HTERT RPE-1 (cell line): Measurements from ENCODE around the gene ADGRF3.
"Not testable (repeated sequence)": the region's sequence is repeated elsewhere in the genome, so short reads cannot be mapped to it uniquely, and the experiment has no call there.

Experiments used
- in situ Hi-C: fragments of 300-500 bp; cut with MboI; formaldehyde crosslinking; loops from 4 replicates; pipeline ENCODE4 v1.14.3; 2020; ENCODE audit warnings: low sequenced_read_pairs

ADGRF3 gene, protein sequence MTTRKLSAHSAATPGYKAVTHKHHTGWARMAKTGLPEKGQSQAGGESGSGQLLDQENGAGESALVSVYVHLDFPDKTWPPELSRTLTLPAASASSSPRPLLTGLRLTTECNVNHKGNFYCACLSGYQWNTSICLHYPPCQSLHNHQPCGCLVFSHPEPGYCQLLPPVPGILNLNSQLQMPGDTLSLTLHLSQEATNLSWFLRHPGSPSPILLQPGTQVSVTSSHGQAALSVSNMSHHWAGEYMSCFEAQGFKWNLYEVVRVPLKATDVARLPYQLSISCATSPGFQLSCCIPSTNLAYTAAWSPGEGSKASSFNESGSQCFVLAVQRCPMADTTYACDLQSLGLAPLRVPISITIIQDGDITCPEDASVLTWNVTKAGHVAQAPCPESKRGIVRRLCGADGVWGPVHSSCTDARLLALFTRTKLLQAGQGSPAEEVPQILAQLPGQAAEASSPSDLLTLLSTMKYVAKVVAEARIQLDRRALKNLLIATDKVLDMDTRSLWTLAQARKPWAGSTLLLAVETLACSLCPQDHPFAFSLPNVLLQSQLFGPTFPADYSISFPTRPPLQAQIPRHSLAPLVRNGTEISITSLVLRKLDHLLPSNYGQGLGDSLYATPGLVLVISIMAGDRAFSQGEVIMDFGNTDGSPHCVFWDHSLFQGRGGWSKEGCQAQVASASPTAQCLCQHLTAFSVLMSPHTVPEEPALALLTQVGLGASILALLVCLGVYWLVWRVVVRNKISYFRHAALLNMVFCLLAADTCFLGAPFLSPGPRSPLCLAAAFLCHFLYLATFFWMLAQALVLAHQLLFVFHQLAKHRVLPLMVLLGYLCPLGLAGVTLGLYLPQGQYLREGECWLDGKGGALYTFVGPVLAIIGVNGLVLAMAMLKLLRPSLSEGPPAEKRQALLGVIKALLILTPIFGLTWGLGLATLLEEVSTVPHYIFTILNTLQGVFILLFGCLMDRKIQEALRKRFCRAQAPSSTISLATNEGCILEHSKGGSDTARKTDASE

DNA sequence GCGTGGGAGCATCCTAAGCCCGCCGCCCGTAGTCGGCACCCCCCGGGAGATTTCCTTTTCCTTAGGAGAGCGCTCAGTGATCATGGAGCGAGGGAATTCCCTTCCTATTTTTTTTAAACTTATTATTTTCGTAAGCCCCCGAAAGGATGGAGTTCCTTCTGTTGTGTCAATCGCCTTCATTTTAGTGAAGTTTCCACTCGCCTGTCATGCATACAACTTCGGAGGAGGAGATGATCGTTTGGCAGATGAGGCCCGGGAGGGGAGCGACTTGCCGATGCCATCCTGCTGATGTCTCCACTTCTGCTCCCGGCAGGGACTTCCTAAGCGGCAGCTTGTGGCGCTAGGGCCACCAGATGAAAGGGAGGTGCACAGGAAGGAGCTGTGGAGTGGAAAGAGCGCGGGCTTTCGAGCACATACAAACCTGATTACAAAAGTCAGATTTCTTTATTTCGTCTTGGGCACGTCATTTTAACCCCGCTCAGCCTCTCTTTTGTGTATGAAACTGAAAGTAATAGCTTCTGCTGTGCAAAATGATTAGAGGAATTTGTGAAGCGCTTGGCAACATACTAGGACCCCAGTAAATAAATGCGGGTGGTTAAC, at the start of gene ADGRF3:
Gene ADGRF3, minus strand, starts transcription at position 336 of the 600 bp plus-strand sequence. CDS start 555 bp downstream, outside the sequence.
- in situ Hi-C loops = no loop called here

DNA sequence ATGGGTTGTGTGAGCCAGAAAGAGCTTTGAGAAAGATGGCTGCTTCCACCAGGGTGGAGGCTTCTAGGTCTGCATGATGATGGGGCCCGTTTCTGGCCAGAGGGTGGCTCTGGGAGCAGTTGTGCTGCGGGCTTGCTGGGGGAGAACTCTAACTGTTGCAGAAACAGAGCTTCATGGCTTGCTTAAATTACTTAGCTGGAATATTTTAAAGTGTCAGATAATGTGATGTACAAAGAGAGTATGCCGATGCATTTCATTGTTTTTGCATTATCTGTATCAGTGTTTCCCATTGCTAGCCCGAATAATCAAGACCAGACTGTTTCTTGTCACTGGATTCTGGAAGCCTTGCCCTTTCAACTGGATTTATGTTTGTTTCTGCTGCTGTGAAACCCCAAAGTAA, 48.8 kb upstream of the ADGRF3 start:
- in situ Hi-C loops = no loop called here

DNA sequence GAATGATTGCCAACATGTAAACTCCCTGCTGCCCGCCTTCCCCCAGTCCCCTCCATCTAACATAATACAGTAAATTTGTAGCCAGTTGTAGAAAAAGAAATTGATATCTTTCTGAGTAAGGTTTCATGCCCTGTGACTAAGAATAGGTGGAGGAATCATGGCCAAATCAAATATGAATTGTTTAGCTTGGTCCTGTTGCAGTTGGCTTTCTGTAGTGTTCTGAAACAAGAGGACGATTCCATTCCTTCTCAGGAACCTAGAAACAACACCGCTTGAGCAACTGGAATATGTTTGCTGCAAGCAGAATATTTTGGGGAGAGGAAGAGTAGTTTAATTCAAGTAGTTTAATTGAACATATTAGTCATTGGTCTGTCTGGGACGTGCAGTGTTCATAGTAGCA, 48.1 kb upstream of the ADGRF3 start:
- in situ Hi-C loops = no loop called here

DNA sequence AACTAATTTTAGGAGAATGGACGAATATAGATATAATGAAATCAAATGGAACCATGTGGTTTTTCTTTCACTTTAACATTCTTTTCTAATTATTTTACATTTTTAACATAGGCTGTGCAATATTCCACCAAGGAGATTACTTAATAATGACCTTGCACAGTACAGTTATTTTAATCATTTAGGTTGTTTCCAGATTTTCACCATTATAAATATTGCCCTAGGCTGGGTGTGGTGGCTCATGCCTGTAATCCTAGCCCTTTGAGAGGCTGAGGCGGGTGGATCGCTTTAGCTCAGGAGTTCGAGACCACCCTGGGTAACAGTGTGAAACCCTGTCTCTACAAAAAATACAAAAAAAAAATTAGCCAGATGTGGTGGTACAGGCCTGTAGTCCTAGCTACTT, 40.6 kb upstream of the ADGRF3 start:
- in situ Hi-C loops = no loop called here

DNA sequence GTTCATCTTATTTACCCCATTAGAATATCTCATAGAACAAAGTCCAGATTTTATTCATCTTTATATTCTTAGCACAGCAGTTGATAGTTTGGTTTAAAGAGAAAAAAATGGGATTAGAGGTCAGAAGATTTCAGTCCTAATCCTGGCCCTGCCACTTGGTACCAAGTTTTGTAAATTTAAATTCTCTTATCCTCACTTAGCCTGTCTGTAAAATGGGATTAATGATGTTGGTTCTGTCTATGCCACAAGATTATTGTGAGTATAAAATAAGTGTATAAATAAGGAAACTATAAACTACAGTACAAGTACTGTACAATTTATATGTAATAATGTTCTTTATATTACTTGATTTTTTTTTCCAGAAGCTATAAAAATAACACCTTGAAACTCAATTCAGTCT, 38.0 kb upstream of the ADGRF3 start:
- in situ Hi-C loops = no loop called here

DNA sequence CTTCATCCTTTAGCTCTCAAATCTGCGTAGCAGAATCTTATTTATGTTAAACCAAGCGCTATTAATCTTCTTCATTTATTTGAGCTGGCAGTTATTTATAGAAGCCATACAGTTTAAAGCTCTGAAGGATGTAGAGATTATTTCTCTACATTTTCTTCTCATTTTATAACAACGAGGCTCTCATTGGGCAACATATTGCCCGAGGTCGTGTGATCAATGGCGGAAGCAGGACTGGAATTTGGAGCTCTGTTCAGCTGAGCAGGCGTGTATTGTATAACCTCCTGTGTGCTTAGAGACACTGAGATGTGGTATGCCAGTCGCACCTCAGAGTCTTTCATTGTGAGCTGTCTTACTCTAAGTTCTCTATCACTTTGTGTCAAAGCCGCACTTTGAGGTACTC, 37.6 kb upstream of the ADGRF3 start:
- in situ Hi-C loops = no loop called here

DNA sequence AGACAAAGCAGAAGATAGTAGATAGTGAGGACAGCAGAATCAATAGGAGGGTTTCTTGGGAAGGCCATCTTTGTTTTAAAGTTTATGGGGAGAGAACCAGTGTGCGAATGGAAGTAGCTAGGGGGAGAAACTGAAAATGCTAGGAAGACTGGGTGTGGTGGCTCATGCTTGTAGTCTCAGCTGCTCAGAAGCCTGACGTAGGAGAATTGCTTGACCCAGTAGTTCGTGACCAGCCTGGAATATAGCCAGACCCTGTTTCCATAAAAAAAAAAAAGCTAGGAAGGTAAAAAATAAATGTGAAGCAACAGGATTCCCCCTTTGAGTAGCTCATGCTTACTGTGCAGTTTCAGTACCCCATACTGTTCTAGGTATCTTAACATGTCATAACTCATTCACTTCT, 36.0 kb upstream of the ADGRF3 start:
- in situ Hi-C loops = no loop called here

DNA sequence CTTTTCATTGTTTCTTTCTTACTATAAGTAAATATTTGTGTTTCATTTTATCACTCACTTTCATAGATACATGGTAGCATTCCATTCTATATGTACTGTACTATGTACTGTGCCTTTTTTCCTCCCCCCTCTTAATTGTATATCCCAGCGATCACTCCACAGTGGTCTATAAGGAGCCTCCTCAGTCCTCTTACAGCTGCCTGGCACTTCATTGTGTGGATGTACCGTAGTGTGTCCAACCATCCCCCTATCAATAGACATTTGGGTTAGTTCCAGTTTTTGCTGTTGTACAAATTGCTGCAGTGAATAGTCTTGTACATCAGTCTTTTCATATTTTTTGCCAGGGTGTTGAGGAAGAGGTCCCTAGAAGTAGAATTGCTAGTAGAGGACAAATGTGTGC, 33.7 kb upstream of the ADGRF3 start:
- in situ Hi-C loops = no loop called here

DNA sequence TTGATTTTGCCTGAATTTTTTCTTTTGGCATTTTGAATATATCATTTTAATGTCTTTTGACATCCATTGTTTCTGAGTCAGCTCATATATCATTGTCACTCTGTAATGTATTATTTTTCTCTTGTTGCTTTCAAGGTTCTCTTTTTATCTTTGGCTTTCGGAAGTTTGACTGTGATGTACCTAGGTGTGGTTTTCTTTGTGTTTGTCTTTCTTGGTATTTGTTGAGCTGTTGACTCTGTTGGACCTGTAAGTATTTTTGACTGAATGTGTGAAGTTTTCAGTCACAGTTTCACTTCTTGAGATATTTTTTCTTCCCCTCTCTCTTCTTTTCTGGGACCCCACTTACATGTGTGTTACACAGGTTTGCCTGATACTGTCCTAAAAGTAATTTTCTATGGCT, 30.2 kb upstream of the ADGRF3 start:
- in situ Hi-C loops = no loop called here

DNA sequence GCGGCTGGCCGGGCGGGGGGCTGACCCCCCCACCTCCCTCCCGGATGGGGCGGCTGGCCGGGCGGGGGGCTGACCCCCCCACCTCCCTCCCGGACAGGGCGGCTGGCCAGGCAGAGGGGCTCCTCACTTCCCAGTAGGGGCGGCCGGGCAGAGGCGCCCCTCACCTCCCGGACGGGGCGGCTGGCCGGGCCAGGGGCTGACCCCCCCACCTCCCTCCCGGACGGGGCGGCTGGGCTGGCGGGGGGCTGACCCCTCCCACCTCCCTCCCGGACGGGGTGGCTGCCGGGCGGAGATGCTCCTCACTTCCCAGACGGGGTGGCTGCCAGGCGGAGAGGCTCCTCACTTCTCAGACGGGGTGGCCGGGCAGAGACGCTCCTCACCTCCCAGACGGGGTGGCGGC, 24.3 kb upstream of the ADGRF3 start:
- in situ Hi-C loops = not testable (repeated sequence)

DNA sequence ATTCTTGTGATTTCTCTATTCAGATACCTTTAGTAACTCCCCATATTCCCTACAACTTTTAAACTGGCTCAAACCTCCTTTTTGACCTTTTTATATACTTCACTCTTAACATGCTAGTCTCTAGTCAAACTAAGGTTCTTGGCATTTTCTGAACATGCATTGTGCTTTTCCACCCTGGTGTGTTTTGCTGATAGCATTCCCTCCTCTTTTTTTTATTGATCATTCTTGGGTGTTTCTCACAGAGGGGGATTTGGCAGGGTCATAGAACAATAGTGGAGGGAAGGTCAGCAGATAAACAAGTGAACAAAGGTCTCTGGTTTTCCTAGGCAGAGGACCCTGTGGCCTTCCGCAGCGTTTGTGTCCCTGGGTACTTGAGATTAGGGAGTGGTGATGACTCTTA, 23.1 kb upstream of the ADGRF3 start:
- in situ Hi-C loops = not testable (repeated sequence)

DNA sequence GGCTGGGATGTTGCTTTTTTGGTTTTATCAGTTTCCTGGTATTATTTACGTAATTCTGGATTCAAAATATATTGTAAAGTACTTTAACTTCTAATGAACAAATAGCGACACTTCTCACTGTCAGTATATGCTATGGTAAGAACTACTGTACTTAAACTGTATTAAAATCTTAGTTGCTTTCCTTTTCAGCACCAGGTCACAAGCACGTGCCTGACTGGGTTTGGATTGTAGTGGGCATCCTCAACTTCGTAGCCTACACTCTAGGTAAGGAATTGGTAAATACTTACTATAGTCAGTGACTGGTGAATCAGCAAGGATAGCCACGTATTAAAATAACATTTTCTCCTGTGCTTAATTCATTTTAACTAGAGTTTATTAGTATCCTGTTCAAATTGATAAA, 20.4 kb upstream of the ADGRF3 start:
- in situ Hi-C loops = no loop called here

DNA sequence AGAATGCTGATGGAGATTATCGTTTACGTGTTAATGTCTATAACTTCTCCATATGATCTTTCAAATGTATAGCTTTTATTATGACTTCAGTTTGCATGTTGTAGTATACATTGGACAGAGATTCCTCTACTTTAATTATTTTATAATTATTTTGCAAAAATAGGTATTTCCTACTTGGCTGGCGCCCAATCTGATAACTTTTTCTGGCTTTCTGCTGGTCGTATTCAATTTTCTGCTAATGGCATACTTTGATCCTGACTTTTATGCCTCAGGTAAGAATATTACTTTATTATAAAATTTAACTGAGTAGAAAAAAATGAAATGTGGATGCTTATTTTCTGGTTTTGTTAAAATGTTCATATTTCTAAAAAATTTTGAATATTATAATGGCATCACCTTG, 18.1 kb upstream of the ADGRF3 start:
- in situ Hi-C loops = no loop called here

DNA sequence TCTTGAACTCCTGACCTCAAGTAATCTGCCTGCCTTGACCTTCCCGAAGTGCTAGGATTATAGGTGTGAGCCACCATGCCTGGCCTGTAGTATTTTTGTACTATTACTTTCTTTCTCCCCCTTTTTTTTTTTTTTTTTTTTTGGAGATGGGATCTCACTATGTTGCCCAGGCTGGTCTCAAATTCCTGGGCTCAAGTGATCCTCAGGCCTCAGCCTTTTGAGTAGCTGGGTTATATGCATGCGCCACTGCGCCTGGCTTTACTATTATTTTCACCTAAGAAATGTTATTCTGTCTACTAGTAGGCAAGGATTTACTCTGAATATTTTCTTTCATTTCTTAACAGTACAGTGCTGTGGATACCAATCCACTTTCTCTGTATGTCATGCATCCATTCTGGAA, 17.4 kb upstream of the ADGRF3 start:
- in situ Hi-C loops = no loop called here

DNA sequence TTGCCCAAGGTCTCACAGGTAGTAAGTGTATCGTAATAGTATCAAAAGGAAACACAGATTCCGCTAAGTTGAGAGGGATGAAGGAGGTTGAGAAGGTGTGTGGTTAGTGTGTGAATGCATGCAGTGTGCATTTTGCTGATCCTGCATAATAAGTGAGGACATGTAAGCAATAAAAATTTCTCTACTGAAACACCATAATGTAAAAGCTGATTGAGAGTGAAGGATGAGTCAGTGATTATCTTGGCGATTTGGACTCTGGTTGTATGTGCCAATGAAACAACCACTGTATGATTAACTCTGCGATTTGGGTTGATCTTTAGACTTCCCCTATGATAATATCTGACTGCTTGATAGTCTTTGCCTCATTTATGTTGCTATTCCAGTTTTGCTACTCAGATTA, 16.7 kb upstream of the ADGRF3 start:
- in situ Hi-C loops = no loop called here

DNA sequence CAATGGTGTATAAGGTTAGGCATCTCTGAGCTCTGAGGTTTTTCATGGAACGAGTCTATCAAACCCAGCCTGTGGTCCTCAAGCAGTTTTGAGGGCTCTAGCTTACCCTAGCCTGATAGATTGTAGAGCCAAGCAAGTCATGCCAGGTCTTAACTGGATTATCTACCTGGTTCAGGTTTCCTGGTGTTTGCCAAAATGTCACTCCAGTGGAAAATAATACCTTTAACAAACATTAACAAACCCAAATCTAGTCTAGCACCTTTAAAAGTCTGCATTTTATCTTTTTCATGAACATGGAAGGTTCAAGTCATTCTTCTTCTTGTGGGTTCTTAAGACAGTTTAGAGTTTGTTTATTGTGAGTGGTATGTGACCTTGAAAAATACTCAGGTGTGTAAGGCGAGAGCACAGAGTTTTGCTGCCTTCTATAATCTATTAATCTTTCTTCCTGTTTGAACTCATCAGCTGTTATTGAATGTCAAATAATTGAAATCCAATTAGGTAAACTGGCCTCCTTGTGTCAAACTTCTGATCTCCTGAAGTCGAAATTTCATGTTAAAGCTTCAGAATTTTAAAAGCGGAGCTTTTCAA, 13.4 kb upstream of the ADGRF3 start:
- in situ Hi-C loops = no loop called here

DNA sequence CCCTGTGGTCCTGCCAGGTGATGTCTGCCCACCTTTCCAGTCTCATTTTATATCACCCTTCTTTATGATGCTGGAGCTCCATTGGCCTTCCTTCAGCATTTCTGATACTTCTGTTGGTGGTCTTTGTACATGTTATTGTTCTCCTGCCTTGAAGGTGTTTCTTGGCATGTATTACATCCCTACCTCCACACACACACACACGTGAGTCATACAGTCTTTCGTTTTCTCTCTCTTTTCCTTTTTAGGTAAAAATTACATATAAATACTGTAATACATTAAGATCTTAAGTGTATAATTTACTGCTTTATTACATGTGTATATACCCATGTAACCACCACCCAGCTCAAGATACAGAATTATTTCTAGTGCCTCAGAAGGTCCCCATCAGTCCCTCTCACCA, 10.2 kb upstream of the ADGRF3 start:
- in situ Hi-C loops = no loop called here

DNA sequence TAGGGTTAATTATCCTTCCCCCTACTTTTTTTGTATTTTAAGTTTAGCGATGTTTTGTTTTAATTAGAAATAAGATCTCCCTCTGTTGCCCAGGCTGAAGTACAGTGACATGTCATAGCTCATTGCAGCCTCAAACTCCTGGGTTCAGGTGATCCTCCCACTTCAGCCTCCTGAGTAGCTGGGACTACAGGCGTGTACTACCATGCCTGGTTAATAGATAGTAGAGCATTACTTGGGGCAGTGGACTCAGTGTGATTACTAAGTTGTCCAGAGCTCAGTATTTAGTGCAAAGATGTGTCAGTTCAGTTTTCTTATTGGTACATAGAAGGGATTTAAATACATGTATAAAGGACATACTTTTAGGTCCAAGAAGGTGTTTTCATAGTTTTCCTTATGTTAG, 9.5 kb upstream of the ADGRF3 start:
- in situ Hi-C loops = no loop called here

DNA sequence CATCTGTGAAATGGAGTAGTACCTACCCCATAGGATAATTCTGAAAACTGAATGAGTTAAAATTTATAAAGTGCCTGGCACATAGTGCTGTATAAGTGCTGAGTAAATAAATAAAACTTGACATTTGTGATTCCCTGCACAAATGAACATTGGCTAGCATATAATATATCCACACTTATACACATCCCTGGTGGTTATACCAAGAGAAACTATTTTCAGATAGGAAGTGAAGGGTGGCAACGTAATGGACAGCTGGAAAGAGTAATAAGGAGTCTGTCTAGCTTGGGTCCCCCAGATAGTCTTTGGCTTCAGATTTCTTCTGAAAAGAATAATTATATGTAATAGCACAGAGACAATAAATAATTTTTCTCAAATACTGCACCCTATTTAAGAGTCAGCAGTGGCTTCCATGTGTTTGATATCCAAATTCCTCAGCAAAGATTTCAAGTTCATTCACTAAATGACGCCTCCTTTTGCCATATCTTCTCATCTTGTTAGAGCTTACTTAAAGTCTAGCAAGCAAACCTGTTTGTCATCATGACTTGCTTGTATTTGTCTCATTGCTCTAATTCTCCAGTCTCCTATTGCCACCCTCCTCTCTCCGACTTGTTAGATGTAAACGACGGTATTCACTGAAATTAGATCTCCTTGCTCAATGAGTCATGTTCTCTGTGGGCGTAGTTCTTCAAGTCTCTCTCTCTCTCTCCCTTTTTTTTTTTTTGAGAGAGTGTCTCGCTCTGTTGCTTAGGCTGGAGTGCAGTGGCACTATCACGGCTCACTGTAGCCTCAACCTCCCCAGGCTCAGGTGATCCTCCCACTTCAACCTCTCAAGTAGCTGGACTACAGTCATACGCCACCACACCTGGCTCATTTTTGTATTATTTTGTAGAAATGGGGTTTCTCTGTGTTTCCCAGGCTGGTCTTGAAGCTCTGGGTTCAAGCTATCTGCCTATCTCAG, 8.7 kb upstream of the ADGRF3 start:
- in situ Hi-C loops = no loop called here

DNA sequence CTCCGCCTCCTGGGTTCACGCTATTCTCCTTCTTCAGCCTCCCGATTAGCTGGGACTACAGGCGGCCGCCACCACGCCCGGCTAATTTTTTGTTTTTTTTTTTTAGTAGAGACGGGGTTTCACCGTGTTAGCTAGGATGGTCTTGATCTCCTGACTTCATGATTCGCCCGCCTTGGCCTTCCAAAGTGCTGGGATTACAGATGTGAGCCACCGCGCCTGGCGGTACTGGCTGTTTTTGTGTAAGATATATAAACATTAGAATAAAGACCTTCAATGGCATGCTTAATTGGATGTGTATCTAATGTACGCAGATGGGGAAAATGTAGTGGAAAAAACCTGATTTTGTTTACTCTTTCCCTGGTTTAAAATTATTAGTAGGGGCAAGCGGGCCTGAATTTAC, 7.9 kb upstream of the ADGRF3 start:
- in situ Hi-C loops = not testable (repeated sequence)
